HUES64 (cell line): ENCODE data around the gene MX2.
"Not testable (repeated sequence)": the region's sequence is repeated elsewhere in the genome, so short reads cannot be mapped to it uniquely, and the experiment has no call there.

Source experiments
- H3K27ac ChIP-seq: 2 replicates; pipeline ENCODE4 v1.7.0; 2013; ENCODE audit warnings: low read depth, low read length, inconsistent platforms
- H3K27me3 ChIP-seq: 2 replicates; pipeline ENCODE4 v1.6.1; 2013; ENCODE audit warnings: mild to moderate bottlenecking, low read length; ENCODE audit not compliant: insufficient read depth
- H3K36me3 ChIP-seq: 2 replicates; pipeline ENCODE4 v1.6.1; 2013; ENCODE audit warnings: mild to moderate bottlenecking, low read length; ENCODE audit not compliant: insufficient read depth
- H3K4me1 ChIP-seq: 2 replicates; pipeline ENCODE4 v1.6.1; 2013; ENCODE audit warnings: mild to moderate bottlenecking, low read length, moderate library complexity; ENCODE audit not compliant: insufficient read depth
- H3K4me3 ChIP-seq: 2 replicates; pipeline ENCODE4 v1.5.1; 2013; ENCODE audit warnings: mild to moderate bottlenecking, low read length, moderate library complexity
- H3K9ac ChIP-seq: 2 replicates; pipeline ENCODE4 v1.6.1; 2013; ENCODE audit warnings: mild to moderate bottlenecking, low read depth, low read length
- H3K9me3 ChIP-seq: 2 replicates; pipeline ENCODE4 v1.6.1; 2013; ENCODE audit warnings: low read depth, low read length; ENCODE audit not compliant: insufficient read depth
- WGBS: fragments of 150-250, 120-280 bp; methylation state at CpG from one replicate; pipeline ENCODE4 v1.1.7; 2013; ENCODE audit warnings: missing lambda C conversion rate; 5-methylcytosine and 5-hydroxymethylcytosine counted together

MX2 gene

GRCh38 chr21:41422546-41423304, 60.9 kb downstream of the MX2 start:
- H3K9me3 ChIP-seq = no peaks in the 10 kb centered on the region
- no peak overlapping the region for H3K9ac ChIP-seq
- 95% methylated on average over 19 of the region's 19 CpGs for WGBS
- no peak overlapping the region for H3K4me3 ChIP-seq
- no peak overlapping the region for H3K27ac ChIP-seq
- H3K36me3 ChIP-seq = no peaks in the 10 kb centered on the region
- peaks cover 14% of the 10 kb centered on the region for H3K4me1 ChIP-seq
- peaks cover 56% of the 10 kb centered on the region for H3K27me3 ChIP-seq

GRCh38 chr21:41423305-41423636, 61.4 kb downstream of the MX2 start:
- peaks cover 61% of the 10 kb centered on the region for H3K27me3 ChIP-seq
- not testable (repeated sequence) for H3K9ac ChIP-seq

GRCh38 chr21:41425588-41425953, 63.7 kb downstream of the MX2 start:
- WGBS = 59% methylated on average over 7 of the region's 7 CpGs
- Histone ChIP-seq H3K9ac (peak overlapping the region; percentile 52), H3K9me3 (no peaks in the 10 kb centered on the region), H3K4me3 (peak overlapping the region; percentile 70), H3K27ac (no peak overlapping the region), H3K27me3 (peaks cover 63% of the 10 kb centered on the region), H3K4me1 (peaks cover 6% of the 10 kb centered on the region; the same call in 1 of the 2 replicates), H3K36me3 (no peaks in the 10 kb centered on the region)

More at GRCh38 chr21:41423305-41423636, 61.4 kb downstream of the MX2 start:
- 88% methylated on average over 5 of the region's 5 CpGs for WGBS
- not testable (repeated sequence) for H3K27ac ChIP-seq, H3K36me3 ChIP-seq, H3K9me3 ChIP-seq, H3K4me3 ChIP-seq
- peaks cover 14% of the 10 kb centered on the region for H3K4me1 ChIP-seq

GRCh38 chr21:41425954-41426675, 64.3 kb downstream of the MX2 start, which contains the start of gene MX1:
Gene MX1, plus strand, starts transcription at chr21:41426239. Its CDS starts 5,832 bp downstream, at chr21:41432071.
- H3K27me3 ChIP-seq = peaks cover 63% of the 10 kb centered on the region
- peak within 1 kb of the TSS; percentile 70 for H3K4me3 ChIP-seq
- no peaks in the 10 kb centered on the region for H3K36me3 ChIP-seq
- peaks cover 4% of the 10 kb centered on the region; the same call in 1 of the 2 replicates for H3K4me1 ChIP-seq
- WGBS = 2% methylated on average over 64 of the region's 65 CpGs
- H3K27ac ChIP-seq = no peak within 1 kb of the TSS
- peak within 1 kb of the TSS; percentile 52 for H3K9ac ChIP-seq
- no peaks in the 10 kb centered on the region for H3K9me3 ChIP-seq

GRCh38 chr21:41426676-41427404, 65.0 kb downstream of the MX2 start:
- Histone ChIP-seq H3K27me3 (peaks cover 61% of the 10 kb centered on the region), H3K9me3 (no peaks in the 10 kb centered on the region), H3K4me3 (peak overlapping the region; percentile 70), H3K4me1 (peaks cover 4% of the 10 kb centered on the region; the same call in 1 of the 2 replicates), H3K36me3 (no peaks in the 10 kb centered on the region), H3K27ac (no peak overlapping the region), H3K9ac (no peak overlapping the region)
- 21% methylated on average over 32 of the region's 41 CpGs for WGBS

- no peak overlapping the region for H3K4me3 ChIP-seq
- H3K36me3 ChIP-seq = no peaks in the 10 kb centered on the region
- H3K4me1 ChIP-seq = peaks cover 5% of the 10 kb centered on the region
- WGBS = 91% methylated on average over 8 of the region's 8 CpGs
- no peak overlapping the region for H3K9ac ChIP-seq
- H3K9me3 ChIP-seq = no peaks in the 10 kb centered on the region
- H3K27ac ChIP-seq = no peak overlapping the region
- peaks cover 54% of the 10 kb centered on the region for H3K27me3 ChIP-seq
Observed at GRCh38 chr21:41427556-41427955, 65.7 kb downstream of the MX2 start.

- 92% methylated on average over 8 of the region's 8 CpGs for WGBS
- Histone ChIP-seq H3K4me3 (no peak overlapping the region), H3K27me3 (peaks cover 52% of the 10 kb centered on the region), H3K27ac (no peak overlapping the region), H3K4me1 (peaks cover 10% of the 10 kb centered on the region), H3K9me3 (no peaks in the 10 kb centered on the region), H3K36me3 (no peaks in the 10 kb centered on the region), H3K9ac (no peak overlapping the region)
Observed at GRCh38 chr21:41428311-41428710, 66.5 kb downstream of the MX2 start.

- 93% methylated on average over 6 of the region's 6 CpGs for WGBS
- H3K27me3 ChIP-seq = peaks cover 50% of the 10 kb centered on the region
- H3K9ac ChIP-seq = no peak overlapping the region
- H3K4me3 ChIP-seq = no peak overlapping the region
- peaks cover 10% of the 10 kb centered on the region for H3K4me1 ChIP-seq
- H3K36me3 ChIP-seq = no peaks in the 10 kb centered on the region
- no peaks in the 10 kb centered on the region for H3K9me3 ChIP-seq
- H3K27ac ChIP-seq = no peak overlapping the region
Observed at GRCh38 chr21:41428847-41429246, 67.0 kb downstream of the MX2 start.

GRCh38 chr21:41429305-41429704, 67.5 kb downstream of the MX2 start:
- Histone ChIP-seq H3K27me3 (peaks cover 45% of the 10 kb centered on the region), H3K9ac (no peak overlapping the region), H3K9me3 (no peaks in the 10 kb centered on the region), H3K4me3 (no peak overlapping the region), H3K36me3 (no peaks in the 10 kb centered on the region), H3K4me1 (peaks cover 10% of the 10 kb centered on the region), H3K27ac (no peak overlapping the region)
- 95% methylated on average over 3 of the region's 3 CpGs for WGBS

- WGBS = 91% methylated on average over 8 of the region's 9 CpGs
- Histone ChIP-seq H3K9me3 (peaks cover 2% of the 10 kb centered on the region; the same call in 1 of the 2 replicates), H3K4me3 (no peak overlapping the region), H3K27ac (no peak overlapping the region), H3K9ac (no peak overlapping the region), H3K27me3 (peaks cover 38% of the 10 kb centered on the region), H3K4me1 (peaks cover 10% of the 10 kb centered on the region), H3K36me3 (no peaks in the 10 kb centered on the region)
Observed at GRCh38 chr21:41429925-41430491, 68.2 kb downstream of the MX2 start.
